ENCODE measurements around the gene C3orf22.
"Not testable (repeated sequence)": the region's sequence is repeated elsewhere in the genome, so short reads cannot be mapped to it uniquely, and the experiment has no call there.

Gene C3orf22, protein sequence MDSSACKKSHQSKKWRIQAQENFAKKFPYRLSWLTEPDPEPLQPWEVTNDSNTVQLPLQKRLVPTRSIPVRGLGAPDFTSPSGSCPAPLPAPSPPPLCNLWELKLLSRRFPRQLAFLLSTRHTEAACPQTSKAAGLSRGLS

DNA sequence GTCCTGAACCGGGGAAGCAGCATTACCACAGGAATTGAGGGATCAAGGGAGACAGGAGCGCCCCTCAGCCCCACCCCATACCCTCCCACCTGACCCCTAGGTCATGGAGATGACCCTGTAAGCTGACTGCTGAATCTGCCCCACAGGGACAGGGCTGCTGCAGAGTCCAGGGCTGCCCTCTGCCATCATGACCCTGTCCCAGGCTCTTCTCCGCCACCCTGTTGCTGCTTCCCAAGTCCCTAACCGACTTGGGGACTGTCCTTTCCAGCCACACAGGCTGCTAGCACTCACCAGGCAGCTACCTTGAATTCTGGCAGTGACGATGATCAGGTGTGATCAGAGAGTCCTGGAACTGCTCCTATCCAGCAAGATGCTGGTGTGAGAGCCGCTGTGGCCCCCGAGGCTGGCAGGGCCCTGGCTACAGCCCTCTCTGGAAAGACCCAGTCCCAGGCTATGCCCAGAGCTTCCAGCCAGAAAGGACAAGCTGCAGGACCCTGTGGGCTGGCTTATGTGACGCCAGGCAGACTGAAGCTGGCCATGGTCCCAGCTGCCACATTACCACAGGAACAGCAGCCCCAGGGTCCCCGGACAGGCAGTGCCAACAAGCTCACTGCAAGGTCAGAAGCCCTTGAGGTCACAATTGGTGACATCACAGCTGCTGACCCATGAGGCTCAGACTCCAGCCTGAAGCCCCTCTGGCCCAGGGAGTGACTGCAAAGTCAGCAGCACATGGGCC lies at the start of gene C3orf22:
Gene C3orf22, minus strand, starts transcription at position 597 of the 736 bp plus-strand sequence. CDS start 5,542 bp downstream, outside the sequence.
- no peak for DNase-seq (ENCODE audit: low read depth)

DNA sequence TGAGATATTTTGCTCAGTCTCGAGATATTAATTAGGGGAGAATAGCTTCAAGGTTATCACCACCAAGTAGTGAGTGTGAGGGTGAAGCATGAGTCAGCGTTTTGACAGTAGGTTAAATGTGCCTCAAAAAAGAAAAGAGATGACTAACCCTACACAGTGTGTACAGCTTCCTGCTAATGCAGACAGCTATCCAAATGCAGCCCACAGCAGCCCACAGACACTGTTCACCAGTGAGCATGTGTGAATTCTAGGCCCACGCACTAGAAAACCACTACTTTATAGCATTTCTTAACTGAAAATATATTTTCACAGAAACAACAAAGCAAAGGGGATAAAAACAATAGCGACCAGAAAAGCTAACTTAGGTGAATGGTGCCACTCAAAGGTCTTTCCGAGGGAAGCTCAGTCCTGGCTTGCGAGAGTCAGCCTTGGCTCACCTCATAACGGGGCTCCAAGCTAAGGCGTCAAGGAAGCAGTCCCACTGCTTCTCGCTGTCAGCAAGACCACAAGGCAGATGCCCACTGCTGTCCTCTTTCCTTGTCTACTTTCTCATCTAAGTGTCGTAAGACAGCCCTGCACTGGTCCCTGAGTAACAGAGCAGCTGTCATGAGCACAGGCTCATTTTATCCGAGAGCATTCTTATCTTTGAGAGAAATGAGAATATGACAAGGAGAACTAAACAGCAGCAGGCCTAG lies 48.6 kb upstream of the C3orf22 start:
- no peak for DNase-seq (ENCODE audit: low read depth)

DNA sequence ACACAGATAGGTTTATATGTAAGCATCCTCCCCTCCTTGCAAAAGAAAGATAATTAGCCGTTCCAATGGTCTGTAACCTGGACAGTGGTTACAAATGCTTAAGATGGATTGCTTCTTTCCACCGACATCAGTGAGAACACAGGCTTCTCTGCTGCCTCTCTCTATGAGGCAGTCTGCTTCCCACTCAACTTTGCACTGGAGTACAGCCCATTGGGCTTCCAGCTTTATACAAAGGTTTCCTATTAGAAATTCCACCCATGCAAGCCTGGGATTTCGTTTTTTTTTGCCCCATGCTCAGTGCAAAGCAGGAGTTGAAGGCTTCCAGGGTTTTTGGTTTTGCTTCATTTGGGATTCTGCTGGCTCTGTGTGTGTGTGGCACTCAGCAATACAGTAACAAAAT lies 47.3 kb upstream of the C3orf22 start:
- DNase-seq (ENCODE audit: low read depth), result no peak

DNA sequence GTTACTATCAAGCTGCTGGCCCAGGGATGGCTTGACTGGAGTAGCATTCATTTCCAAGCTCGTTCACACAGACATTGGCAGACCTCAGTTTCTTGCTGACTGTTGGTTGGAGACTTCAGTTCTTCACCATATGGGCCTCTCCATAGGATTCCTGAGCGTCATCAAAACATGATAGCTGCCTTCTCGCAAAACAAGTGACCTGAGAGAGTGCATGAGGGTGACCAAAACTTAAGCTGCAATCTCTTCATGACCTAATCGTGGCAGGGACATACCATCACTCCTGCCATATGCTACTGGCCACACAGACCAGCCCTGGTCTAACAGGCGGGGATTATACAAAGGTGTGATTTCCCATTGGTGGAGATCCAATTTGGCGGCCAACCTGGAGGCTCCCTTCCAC lies 46.0 kb upstream of the C3orf22 start:
- DNase-seq (ENCODE audit: low read depth), result no peak

DNA sequence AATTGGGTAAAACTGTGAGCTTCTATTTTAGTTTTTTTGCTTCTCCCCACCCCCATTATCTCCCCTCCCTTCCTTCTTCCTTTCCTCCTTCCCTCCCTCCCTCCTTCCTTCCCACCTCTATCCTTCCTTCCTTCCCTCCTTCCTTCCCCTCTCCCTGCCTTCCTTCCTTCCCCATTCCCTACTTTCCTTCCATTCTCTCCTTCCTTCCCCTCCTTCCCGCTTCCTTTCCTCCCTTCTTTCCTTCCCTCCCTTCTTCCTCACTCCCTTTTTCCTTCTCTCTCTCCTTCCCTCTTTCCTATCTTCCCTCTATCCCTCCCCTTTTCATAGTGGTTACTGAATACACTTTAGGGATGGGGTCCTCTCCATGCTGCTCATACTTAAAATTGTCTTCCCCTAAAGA lies 40.4 kb upstream of the C3orf22 start:
- no peak for DNase-seq (ENCODE audit: low read depth)

DNA sequence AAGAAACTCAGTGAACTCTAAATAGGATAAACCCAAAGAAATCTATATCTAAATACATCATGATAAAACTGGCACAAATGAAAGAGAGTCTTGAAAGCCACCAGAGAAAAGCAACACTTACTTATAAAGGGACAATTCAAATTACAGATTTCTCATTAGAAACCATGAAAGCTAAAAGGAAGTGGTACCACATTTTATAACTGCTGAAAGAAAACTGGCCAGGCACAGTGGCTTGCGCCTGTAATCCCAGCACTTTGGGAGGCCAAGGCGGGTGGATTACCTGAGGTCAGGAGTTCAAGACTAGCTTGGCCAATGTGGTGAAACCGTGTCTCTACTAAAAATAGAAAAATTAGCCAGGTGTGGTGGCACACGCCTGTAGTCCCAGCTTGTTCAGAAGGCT lies 36.7 kb upstream of the C3orf22 start:
- not testable (repeated sequence) for DNase-seq (ENCODE audit: low read depth)

DNA sequence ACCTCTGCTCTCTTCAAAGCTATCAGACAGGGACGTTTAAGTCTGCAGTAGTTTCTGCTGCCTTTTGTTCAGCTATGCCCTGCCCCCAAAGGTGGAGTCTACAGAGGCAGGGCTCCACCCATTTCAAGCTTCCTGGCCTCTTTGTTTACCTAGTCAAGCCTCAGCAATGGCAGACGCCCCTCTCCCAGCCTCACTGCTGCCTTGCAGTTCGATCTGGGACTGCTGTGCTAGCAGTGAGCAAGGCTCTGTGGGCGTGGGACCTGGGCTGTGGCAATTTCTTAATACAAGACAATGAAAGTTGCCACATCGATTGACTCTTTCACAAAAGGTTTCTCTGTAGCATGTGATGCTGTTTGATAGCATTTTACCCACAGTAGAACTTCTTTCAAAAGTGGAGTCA lies 32.8 kb upstream of the C3orf22 start:
- not testable (repeated sequence) for DNase-seq (ENCODE audit: low read depth)

DNA sequence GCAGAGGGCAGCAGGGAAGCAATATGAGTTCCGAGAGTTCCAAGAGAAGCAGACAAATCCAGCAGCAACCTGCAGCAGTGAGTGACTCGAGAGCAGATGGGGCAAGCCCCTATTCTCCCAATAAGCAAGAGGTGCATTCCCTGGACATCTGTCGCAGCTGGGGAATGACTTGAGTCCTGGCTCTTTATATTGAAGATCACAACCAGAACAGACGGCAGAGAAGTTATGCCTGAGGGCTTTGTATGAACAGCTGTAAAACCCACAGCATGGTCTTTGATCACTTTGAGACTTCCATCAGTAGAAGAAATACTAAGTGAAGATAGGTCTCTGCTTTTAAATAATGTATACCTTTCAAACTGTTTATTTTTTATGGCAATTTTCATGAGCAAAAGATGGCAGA lies 23.6 kb upstream of the C3orf22 start:
- no peak for DNase-seq (ENCODE audit: low read depth)

DNA sequence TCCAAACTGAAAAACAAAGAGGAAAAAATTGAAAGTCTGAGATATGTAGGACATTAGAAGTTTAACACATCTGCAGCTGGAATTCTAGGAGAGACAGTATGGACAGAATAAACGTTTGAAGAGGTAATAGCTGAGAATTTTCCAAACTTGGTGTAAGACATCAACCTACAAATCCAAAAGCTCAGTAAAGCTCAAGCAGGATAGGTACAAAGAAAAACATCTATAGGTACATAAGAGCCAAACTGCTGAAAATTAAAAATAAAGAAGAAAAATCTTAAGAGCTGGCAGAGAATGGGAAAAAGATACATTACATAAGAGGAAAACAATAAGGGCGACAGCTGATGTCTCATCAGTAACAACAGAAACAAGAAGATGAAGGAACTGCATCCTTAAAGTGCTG lies 22.8 kb upstream of the C3orf22 start:
- no peak for DNase-seq (ENCODE audit: low read depth)

DNA sequence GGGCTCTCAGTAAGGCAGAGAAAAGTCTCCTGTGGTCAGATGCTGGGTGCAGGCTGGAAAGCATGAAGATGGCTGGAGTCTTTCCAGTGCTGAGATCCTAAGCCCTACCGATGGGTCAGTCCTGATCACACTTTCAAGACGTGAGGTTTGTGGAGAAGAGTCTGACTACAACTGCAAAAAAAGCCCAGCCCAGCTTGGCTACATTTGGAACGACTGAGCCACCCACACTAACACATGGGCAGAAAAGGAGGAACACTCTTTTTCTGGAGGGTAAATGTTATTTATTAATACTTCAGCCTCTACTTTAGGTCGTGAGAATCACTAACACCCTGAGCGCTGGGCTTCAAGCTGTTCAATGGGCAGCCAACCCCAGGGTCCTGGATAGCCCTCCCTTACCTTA lies 22.0 kb upstream of the C3orf22 start:
- no peak for DNase-seq (ENCODE audit: low read depth)

DNA sequence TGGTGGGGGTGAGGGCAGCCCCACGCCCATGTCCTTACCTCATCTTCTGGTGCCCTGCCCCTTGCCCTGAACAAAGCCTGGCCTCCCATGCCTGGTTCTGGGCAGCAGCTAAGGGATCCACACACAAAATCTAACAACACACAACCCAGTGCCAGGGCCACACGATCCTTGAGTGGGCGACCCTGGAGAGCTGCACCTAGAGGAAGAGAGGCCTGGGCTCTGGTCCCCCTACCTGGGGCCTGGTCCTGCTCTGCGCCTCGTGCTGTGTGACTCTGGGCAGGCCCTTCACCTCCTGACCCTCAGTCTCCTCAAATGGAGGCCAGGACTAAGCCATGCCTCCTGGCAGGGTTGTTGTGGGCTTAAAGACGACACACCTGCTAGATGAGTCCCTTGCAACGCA lies 20.0 kb upstream of the C3orf22 start:
- DNase-seq (ENCODE audit: low read depth), result no peak

DNA sequence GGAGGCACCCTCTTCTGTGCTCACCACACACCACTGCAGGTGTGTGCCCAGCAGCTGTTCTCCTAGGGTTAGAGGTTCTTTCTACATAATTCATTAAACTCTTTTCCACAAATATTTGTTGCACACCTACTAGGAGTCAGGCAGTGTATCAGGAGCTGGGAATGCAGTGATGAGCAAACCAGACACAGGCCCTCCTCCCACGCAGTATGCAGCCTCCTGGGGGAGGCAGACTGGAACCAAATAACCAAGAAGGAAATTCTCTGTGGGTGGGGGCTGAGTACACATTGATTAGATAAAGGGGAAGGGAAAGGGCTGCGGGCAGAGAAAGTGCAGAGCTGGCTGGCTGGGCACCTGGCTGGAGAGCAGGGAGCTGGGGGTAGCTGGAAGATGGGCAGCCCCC lies 18.5 kb upstream of the C3orf22 start:
- no peak for DNase-seq (ENCODE audit: low read depth)

DNA sequence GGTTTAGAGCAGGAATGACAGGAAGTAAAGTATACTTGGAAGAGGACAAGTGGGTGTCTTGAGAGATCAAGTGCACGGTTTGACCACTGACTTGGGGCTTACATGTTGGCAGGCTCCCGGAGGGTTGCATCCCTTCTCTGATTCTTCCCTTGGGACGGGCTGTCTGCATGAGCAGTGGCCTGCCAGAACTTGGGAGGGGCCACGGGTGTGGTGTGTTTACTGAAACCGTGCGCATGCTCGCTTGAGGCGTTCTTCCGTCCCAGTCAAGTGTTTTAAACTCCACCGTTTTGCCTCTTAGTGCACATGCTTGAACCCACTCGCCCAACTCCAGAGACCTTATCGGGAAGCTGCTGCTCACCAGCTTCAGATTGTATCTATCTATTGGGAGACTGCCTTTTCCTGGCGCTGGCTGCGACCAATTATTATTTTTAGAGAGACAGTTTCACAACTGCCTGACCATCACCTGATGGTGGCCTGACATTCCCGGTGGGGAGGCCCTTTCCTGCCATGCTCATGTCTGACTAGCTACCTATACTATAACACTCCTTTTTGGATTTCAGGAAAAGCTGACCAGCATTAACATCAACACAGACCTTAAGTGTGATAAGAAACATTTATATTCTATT lies 14.9 kb upstream of the C3orf22 start:
- no peak for DNase-seq (ENCODE audit: low read depth)

DNA sequence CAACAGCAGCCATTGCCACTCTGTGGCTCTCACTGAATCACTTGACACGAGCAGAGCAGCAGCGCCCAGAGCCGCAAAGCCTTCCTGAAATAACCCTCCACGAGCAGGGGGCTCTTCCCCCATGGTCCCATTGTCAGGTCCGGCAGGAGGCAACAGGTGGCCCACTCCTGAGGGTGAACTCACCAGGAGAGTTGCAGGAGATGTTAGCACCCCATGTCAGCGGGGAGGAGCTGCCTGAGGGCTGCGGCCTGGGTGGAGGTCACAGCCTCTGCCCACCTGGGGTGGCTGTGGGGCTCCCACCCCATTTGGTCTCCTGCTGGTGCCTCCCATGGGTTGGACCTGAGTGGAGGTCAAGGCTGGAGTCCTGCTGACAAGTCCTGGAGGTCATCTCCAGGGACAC lies 12.3 kb upstream of the C3orf22 start:
- DNase-seq (ENCODE audit: low read depth), result no peak

DNA sequence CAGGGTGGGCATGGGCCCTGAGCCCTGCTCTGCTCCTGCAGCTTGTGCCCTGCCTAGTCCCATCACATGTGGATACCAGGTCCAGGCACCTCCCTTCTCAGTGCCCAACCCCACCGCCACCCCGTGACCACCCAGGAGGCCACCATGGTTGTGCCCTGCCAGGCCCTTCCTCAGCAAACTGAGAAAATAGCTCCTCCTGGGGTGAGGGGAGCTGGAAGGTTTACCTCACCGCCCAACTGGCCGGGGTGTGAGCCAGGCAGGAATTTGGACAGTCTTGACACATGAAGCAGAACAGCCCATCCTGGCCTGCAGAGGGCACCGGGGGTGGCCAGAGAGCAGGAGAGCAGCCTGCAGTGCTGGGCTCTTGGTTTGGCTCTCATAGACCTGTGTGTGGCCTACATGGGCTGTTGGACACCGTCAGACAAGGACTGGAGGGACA lies 11.4 kb upstream of the C3orf22 start:
- DNase-seq (ENCODE audit: low read depth), result no peak

DNA sequence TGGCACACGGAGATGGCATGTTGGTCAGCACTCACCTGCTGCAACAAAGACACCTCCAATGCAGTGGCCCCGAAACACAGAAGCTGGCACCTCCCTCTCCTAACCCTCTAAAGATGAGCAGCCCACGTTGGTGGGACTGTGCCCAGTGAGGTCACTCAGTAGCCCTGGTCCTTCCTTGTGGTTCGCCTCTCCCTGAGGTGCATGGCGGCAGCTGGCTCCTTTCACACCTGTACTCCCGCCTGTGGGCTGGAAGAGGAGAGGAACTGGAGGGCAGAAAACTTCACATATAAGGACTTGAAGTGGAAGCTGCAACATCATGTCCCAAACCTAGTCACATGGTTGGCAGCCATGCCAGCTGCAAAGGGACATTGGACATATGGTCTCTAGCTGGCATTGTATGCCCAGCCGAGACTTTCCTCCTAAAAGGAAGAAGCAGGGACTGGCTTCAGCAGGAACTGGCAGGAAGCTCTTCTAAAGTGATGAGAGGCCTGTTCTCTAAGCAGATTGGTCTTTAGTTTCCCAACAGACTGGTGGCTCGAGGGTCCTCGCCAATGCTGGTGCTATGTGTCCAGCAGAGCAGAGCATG lies 10.8 kb upstream of the C3orf22 start:
- no peak for DNase-seq (ENCODE audit: low read depth)

DNA sequence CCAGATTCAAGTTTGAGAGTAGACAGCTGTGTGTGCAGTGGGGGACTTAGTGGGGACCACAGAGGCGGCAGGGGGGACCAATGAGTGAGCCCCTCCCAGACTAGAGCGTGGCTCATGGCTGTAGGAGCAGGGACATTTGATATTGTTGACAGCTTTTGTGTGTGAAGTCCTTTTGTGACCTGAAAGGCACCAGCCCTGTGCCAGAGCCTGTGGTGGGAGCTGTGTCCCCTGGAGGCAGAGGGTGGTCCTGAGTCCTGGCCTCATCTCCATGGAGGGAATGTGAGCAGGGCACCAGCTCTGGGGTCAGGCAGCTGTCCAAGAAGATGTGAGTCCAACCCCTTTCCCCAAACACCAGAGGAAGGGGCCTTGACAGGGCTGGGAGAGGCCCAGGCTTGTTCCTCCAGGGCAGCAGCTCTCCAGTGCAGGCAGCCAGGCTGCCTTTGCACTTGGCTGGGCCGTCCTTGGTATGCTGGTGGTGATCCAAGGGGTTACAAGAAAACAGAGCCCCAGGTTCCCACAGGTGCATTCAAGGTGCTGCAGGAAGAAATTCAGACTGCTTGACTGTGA lies 10.1 kb upstream of the C3orf22 start:
- no peak for DNase-seq (ENCODE audit: low read depth)

DNA sequence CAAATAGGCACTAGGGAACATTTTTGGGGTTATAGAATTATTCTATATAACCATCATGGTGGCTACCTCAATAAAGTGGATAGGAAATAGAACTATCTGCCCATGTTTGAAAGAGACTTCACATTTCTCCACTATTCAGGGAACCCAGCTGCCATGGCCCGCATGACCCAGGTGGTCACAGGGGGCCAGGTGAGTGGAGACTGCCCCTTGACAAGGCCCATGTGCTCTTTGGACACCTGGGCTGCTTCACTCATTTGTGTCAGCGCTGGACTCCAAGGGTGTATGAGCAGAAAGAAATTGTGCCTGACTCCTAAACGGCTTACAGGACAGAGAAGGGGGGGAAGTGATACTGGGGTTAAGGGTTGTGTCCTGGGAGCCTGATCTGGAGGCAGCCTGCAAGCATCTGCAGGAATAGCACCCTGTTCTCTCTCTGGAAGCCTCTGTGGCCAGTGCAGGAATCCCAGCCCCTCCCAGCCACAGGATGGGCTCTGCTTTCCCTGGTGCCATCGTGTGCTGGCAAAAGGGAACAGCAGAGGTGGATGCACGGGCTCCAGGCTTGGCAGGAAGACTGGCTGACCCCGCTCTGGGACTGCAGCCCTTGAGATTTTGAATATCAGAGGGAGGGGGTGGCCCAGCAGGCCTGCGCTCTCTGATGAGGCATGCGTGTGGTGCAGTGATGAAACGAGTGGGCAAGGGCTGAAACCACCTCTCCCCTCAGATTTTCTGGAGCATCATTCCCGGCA lies 9.1 kb upstream of the C3orf22 start:
- DNase-seq (ENCODE audit: low read depth), result no peak

DNA sequence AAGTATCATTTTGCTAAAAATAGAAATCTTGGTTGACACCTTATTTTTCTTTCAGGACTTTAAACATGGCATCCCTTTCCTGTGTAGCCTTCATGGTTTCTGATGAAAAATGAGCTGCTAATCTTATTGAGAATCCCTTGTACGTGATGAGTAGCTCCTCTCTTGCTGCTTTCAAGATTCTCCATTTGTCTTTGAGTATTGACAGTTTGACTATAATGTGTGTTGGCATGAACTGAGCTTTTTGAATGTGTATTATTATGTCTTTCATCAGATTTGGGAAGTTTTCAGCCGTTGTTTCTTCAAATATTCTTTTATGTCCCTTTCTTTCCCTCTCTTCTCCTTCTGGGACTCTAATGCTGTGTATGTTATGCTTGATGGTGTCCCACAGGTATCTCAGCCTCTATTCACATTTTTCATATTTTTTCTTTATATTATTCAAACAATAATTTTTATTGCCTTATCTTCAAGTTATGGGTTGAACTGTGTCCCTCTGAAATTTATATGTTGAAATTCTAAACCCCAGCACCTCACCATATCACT lies 4.1 kb upstream of the C3orf22 start:
- DNase-seq (ENCODE audit: low read depth), result no peak

DNA sequence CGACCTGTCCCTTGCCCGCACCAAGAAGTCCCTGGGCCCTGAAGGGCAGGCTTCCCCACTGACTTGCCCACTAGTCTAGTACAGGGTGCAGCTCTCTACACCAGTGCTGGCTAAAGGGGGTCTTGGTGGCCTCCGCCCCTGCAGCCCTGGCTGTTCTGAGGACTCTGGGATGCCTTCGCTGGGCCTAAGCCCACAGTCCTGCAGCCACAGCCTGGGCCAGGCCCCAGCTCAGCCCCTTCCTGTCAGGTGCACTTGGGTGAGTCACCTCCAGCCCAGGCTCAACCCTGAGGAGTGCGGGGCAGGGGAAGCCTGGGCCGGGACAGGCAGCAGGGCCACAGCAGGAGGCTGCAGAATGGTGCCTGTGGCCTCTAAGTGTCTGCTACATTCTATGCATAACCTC lies 971 bp downstream of the C3orf22 start:
- DNase-seq (ENCODE audit: low read depth), result no peak

DNA sequence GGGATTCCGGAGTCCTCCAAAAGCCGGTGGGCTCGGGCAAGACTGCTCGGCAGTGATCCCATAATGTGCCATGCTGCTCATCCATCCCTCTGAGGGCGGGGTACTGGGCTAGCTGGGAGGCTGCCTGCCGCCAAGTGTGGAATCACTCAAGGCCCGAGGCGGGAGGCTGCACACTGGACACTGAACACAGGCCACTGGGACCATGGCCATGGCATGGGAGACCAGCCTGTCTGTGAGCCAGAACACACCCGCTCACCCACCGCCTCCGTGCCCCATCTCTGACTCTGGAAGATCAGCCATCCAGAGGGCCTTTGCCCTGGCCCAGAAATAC lies 1.4 kb downstream of the C3orf22 start:
- no peak for DNase-seq (ENCODE audit: low read depth)

Data from HS-27A (cell line).